B cell (primary cell): ENCODE data around the gene CD58. TPM values are rescaled to one million over a fixed set of nuclear protein-coding genes. Genes with fewer than 3 reads are reported as not detected.

Experiments
- ATAC-seq: fragments of 200-7000 bp; cut with Tn5 transposase; one replicate; pipeline ENCODE4 v1.10.0; 2021; ENCODE audit warnings: low read depth, mild to moderate bottlenecking, moderate number of reproducible peaks, moderate library complexity
- CTCF ChIA-PET: fragments of 350-600 bp; sonication (Branson Sonifier 250); formaldehyde crosslinking; loops from one replicate; lab custom pipeline; 2021; ENCODE audit warnings: antibody characterized with exemption, inconsistent platforms; lab: Charles Lee
- POLR2A ChIA-PET: fragments of 350-600 bp; sonication (Branson Sonifier 250); formaldehyde crosslinking; loops from one replicate; lab custom pipeline; 2021; ENCODE audit warnings: antibody characterized with exemption; lab: Charles Lee
- DNase-seq: peaks from one replicate; pipeline ENCODE4 v3.0.0; 2013
- H2AFZ ChIP-seq: 2 replicates; pipeline ENCODE4 v1.6.1; 2012; ENCODE audit warnings: mild to moderate bottlenecking, low read depth, low read length; ENCODE audit not compliant: insufficient read depth, poor library complexity, severe bottlenecking
- H3K27ac ChIP-seq, 2 donors: 1 replicate in 1 of 2; 2 replicates in 1 of 2; pipeline ENCODE4 v1.5.1; 2012 to 2013; ENCODE audit warnings: low read length in 2 of 2, mild to moderate bottlenecking in 2 of 2, moderate library complexity in 1 of 2
- H3K27me3 ChIP-seq, 4 experiments: fragments of 200-600 bp in 1 of 4; sonication (generic) in 1 of 4; replicated peaks in 1 of 4; 1 replicate in 2 of 4; 2 replicates in 2 of 4; pipeline versions ENCODE4 v1.6.1 to v1.7.0; 2013 to 2016; ENCODE audit warnings: low read length in 3 of 4, mild to moderate bottlenecking in 2 of 4, mixed read lengths in 1 of 4, moderate library complexity in 1 of 4; ENCODE audit not compliant: insufficient read depth in 4 of 4, control insufficient read depth in 3 of 4; ENCODE audit errors: control extremely low read depth in 1 of 4
- H3K36me3 ChIP-seq, 2 experiments: replicated peaks in 1 of 2; 1 replicate in 1 of 2; 2 replicates in 1 of 2; pipeline versions ENCODE4 v1.6.1 to v1.7.1; 2013; ENCODE audit warnings: low read length in 1 of 2; ENCODE audit not compliant: insufficient read depth in 2 of 2, control insufficient read depth in 1 of 2; ENCODE audit errors: control extremely low read depth in 1 of 2, extremely low read depth in 1 of 2
- H3K4me1 ChIP-seq, 2 donors: fragments of 200-600 bp in 1 of 2; sonication (generic) in 1 of 2; 1 replicate in 1 of 2; 2 replicates in 1 of 2; pipeline versions ENCODE4 v1.5.1 to v1.6.1; 2013 to 2017; ENCODE audit warnings: low read length in 2 of 2; ENCODE audit not compliant: control insufficient read depth in 2 of 2, insufficient read depth in 2 of 2
- H3K4me2 ChIP-seq: replicated peaks from 2 replicates; pipeline ENCODE3; 2012; ENCODE audit warnings: mild to moderate bottlenecking, low read depth, low read length; ENCODE audit not compliant: poor library complexity, severe bottlenecking
- H3K4me3 ChIP-seq, 5 experiments: fragments of 200-600 bp in 1 of 5; sonication (generic) in 1 of 5; 1 replicate in 3 of 5; 2 replicates in 2 of 5; pipeline versions ENCODE4 v1.5.1 to v1.7.0; 2011 to 2016; ENCODE audit warnings: low read length in 4 of 5, mild to moderate bottlenecking in 4 of 5, low read depth in 2 of 5, control low read depth in 1 of 5, moderate library complexity in 1 of 5; ENCODE audit not compliant: insufficient read depth in 1 of 5; ENCODE audit errors: control extremely low read depth in 1 of 5, extremely low read depth in 1 of 5
- H3K79me2 ChIP-seq: fragments of 200-600 bp; sonication (generic); one replicate; pipeline ENCODE4 v1.6.0; 2016; ENCODE audit warnings: low read length; ENCODE audit not compliant: control insufficient read depth, insufficient read depth
- H3K9ac ChIP-seq: fragments of 200-600 bp; sonication (generic); 2 replicates; pipeline ENCODE4 v1.6.1; 2017; ENCODE audit warnings: mild to moderate bottlenecking, low read length, moderate library complexity
- H3K9me3 ChIP-seq, 3 donors: one replicate each; pipeline versions ENCODE4 v1.6.1 to v1.7.1; 2013; ENCODE audit warnings: low read length in 2 of 3; ENCODE audit not compliant: control insufficient read depth in 2 of 3, insufficient read depth in 1 of 3; ENCODE audit errors: control extremely low read depth in 1 of 3
- H4K20me1 ChIP-seq: 2 replicates; pipeline ENCODE4 v1.6.0; 2012; ENCODE audit warnings: mild to moderate bottlenecking, low read length; ENCODE audit not compliant: insufficient read depth, control insufficient read depth, poor library complexity, severe bottlenecking
- H3K27ac Mint-ChIP-seq: one replicate; pipeline ENCODE4 v1.8.0; 2021; ENCODE audit warnings: mixed read lengths
- H3K27me3 Mint-ChIP-seq: one replicate; pipeline ENCODE4 v1.8.0; 2021; ENCODE audit warnings: mixed read lengths
- H3K4me1 Mint-ChIP-seq: one replicate; pipeline ENCODE4 v1.8.0; 2021; ENCODE audit warnings: mixed read lengths
- H3K4me3 Mint-ChIP-seq: one replicate; pipeline ENCODE4 v1.8.0; 2021; ENCODE audit warnings: mixed read lengths
- H3K9me3 Mint-ChIP-seq: one replicate; pipeline ENCODE4 v1.8.0; 2022; ENCODE audit warnings: mixed read lengths; ENCODE audit not compliant: insufficient read depth
- CTCF ChIP-seq: fragments of 200-600 bp; IDR thresholded peaks from one replicate; pipeline ENCODE4 v1.8.0; 2022; ENCODE audit warnings: antibody characterized with exemption, mild to moderate bottlenecking
- EZH2 ChIP-seq: IDR thresholded peaks from 2 replicates; pipeline ENCODE4 v1.6.1; 2012; ENCODE audit warnings: borderline replicate concordance, low read depth, mild to moderate bottlenecking, moderate library complexity, low read length; ENCODE audit not compliant: insufficient read depth, poor library complexity, severe bottlenecking
- WGBS: methylation state at CpG from one replicate; pipeline ENCODE4 v1.1.5; 2013; ENCODE audit warnings: missing lambda C conversion rate; ENCODE audit not compliant: insufficient coverage; 5-methylcytosine and 5-hydroxymethylcytosine counted together
- intact Hi-C: fragments of 100-400 bp; cut with micrococcal nuclease; formaldehyde crosslinking; loops from one replicate; pipeline ENCODE4 v1.10.0; 2022
- polyA plus RNA-seq: library from polyadenylated mRNA; depleted of rRNA; stranded (reverse); fragments of >200 nt; gene quantifications from 2 replicates; pipeline ENCODE4 v1.2.3, GENCODE V29; 2012
- total RNA-seq, 2 donors: library from RNA; stranded (reverse); fragments of 120-200 nt in 1 of 2; gene quantifications; 1 replicate in 1 of 2; 2 replicates in 1 of 2; pipeline versions ENCODE4 v1.2.3 to v1.2.4, GENCODE V29; 2013 to 2022

The CD58 gene
- total and polyA plus RNA-seq, 2 donors (not counting 1 experiment from before 2014, with no cell fraction given) = 12.3 to 47.6 TPM

GRCh38 chr1:116502671-116503314 is 68.0 kb downstream of the CD58 start:
- 86% methylated on average over 4 of the region's 5 CpGs for whole genome bisulfite sequencing
- TF ChIP-seq CTCF = no peak
- TF ChIP-seq EZH2 = no peak
- no peaks in the 10 kb centered on the region for H3K27me3 ChIP-seq
- H2AFZ ChIP-seq = no peak overlapping the region
- no peaks in the 10 kb centered on the region for H3K27me3 Mint-ChIP-seq
- intact Hi-C loops = loop anchor here (5.0 kb wide), 2 partner anchors 55 to 125 kb away; no protein-coding TSS in a partner anchor
- no peak overlapping the region for H3K9ac ChIP-seq
- no peak for ATAC-seq
- no peak for DNase-seq
- H3K9me3 Mint-ChIP-seq = no peaks in the 10 kb centered on the region
- no peaks in the 10 kb centered on the region for H3K79me2 ChIP-seq
- peak overlapping the region; percentile 46 for H3K4me2 ChIP-seq
- H3K27ac ChIP-seq = peak overlapping the region in 1 of 2 donors; percentile 77
- H3K9me3 ChIP-seq = no peaks in the 10 kb centered on the region
- no peak overlapping the region for H3K4me3 ChIP-seq
- H3K4me3 Mint-ChIP-seq = peak overlapping the region; percentile 32
- H3K36me3 ChIP-seq = no peaks in the 10 kb centered on the region
- ChIA-PET CTCF (interaction anchor here (1.6 to 4.5 kb wide), 4 partner anchors 13 to 364 kb away, joined by 3 to 39 read pairs (median 18); no protein-coding TSS in a partner anchor), POLR2A (no interaction called here)
- H3K27ac Mint-ChIP-seq = peak overlapping the region; percentile 50
- H4K20me1 ChIP-seq = no peaks in the 10 kb centered on the region
- H3K4me1 ChIP-seq = peaks cover 24 to 28% of the 10 kb centered on the region in 2 donors
- peaks cover 34% of the 10 kb centered on the region for H3K4me1 Mint-ChIP-seq

GRCh38 chr1:116501870-116502244 is 69.0 kb downstream of the CD58 start:
- Histone ChIP-seq H3K79me2 (no peaks in the 10 kb centered on the region), H4K20me1 (no peaks in the 10 kb centered on the region), H3K27me3 (no peaks in the 10 kb centered on the region), H2AFZ (no peak overlapping the region), H3K4me2 (no peak overlapping the region), H3K27ac (no peak overlapping the region), H3K9me3 (no peaks in the 10 kb centered on the region), H3K36me3 (no peaks in the 10 kb centered on the region), H3K9ac (no peak overlapping the region), H3K4me1 (peaks cover 24 to 28% of the 10 kb centered on the region in 2 donors), H3K4me3 (no peak overlapping the region)
- TF ChIP-seq CTCF (no peak), EZH2 (no peak)
- CTCF ChIA-PET = interaction anchor here (1.6 to 4.5 kb wide), 3 partner anchors 12 to 363 kb away, joined by 3 to 39 read pairs (median 25); no protein-coding TSS in a partner anchor
- ATAC-seq = no peak
- Mint-ChIP-seq H3K27me3 (no peaks in the 10 kb centered on the region), H3K9me3 (no peaks in the 10 kb centered on the region), H3K4me3 (no peak overlapping the region), H3K27ac (peak overlapping the region; percentile 32), H3K4me1 (peaks cover 34% of the 10 kb centered on the region)
- DNase-seq = no peak
- intact Hi-C loops = loop anchor here (5.0 kb wide), 2 partner anchors 55 to 125 kb away; no protein-coding TSS in a partner anchor
- no CpG with 5 or more reads among the region's 2 CpGs for WGBS
- POLR2A ChIA-PET = no interaction called here
